SK-N-MC (cell line): ENCODE measurements around the gene LRMDA.

ENCODE experiments used
- EZH2 ChIP-seq: fragments of 200-600 bp; sonication (generic); IDR thresholded peaks from one replicate; pipeline ENCODE4 v1.6.1; 2017; ENCODE audit warnings: antibody characterized with exemption
- FOXP2 ChIP-seq: optimal IDR thresholded peaks from 2 replicates; pipeline ENCODE3; 2011; ENCODE audit warnings: mild to moderate bottlenecking, moderate library complexity; ENCODE audit not compliant: insufficient read depth; ENCODE audit errors: extremely low read length, control extremely low read depth
- POLR2AphosphoS5 ChIP-seq: IDR thresholded peaks from 2 replicates; pipeline ENCODE4 v1.6.1; 2012; ENCODE audit warnings: mild to moderate bottlenecking, low read depth, low read length, borderline replicate concordance

- TF ChIP-seq POLR2AphosphoS5 (no peak), EZH2 (no peak), FOXP2 (no peak)
Measured at GRCh38 chr10:75598998-75599397, 167.6 kb downstream of the LRMDA start.
